HG03095 (cell line): ENCODE data around the gene KIF13A.
"Not testable (repeated sequence)": the region's sequence is repeated elsewhere in the genome, so short reads cannot be mapped to it uniquely, and the experiment has no call there.

Source experiments
- ATAC-seq: cut with Tn5 transposase; IDR thresholded peaks from one replicate; pipeline ENCODE4 v1.9.1; 2021; ENCODE audit warnings: moderate library complexity; ENCODE audit not compliant: unreplicated experiment

Gene KIF13A

DNA sequence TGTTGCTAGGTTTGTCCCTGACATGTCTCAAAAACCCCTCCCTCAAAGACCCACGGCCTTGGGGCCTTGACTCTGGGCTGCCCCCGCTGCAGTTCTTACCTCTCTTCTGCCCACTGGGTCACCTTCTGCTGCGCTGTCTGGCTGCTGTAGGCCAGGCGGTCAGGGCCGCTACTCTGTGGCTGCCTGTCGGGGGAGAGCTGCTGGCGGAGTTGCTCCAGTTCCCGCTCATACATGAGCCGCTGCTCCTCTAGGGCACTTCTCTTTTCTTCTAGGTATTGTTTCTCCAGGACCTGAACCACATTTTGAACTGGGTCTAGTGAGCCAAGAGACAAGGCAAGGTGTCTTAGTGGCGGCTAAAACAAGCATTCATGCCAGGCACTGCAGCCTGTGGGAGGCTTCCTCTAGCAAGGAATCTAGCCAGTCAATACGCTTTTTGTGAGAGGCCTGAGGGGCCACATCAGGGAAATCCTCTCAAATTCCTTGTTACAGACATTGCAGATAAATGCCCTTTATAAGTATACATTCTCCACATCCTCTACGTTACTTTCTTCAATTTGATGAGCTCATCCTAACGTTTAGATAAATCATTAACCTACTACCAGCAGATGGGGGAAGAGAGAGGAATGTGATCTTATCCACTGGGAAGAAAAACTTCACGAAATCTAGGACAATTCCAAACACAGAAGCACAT is 170.4 kb downstream of the KIF13A start:
- ATAC-seq: no peak

DNA sequence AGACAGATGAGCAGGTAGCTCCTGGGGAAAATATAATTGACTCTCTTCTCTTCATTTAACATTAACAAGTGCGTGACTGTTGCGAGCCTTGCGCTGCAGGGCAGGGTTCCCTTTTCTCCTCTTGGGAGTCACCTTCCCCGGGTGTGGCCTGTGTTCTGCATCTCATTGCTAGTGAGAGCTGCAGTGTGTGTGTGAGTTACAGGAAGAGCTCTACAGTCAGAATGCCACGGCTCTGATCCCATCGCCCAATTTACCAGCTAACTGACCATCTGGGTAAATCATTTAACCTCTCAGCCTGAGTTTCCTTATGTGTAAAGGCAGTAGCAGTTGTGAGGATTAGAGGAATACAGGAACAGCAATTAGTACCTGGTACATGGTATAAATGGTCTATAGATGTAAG is 173.9 kb downstream of the KIF13A start:
- no peak for ATAC-seq

DNA sequence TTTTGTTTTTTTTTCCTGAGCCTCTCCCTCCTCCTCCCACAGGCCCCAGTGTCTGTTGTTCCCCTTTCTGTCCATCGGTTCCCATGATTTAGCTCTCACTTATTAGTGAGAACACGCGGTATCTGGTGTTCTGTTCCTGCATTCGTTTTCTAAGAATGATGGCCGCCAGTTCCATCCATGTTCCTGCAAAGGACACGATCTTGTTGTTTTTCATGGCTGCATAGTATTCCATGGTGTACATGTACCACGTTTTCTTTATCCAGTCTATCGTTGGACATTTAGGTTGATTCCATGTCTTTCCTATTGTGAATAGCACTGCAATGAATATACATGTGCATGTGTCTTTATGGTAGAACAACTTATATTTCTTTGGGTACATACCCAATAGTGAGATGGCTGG is 175.1 kb downstream of the KIF13A start:
- ATAC-seq: no peak

DNA sequence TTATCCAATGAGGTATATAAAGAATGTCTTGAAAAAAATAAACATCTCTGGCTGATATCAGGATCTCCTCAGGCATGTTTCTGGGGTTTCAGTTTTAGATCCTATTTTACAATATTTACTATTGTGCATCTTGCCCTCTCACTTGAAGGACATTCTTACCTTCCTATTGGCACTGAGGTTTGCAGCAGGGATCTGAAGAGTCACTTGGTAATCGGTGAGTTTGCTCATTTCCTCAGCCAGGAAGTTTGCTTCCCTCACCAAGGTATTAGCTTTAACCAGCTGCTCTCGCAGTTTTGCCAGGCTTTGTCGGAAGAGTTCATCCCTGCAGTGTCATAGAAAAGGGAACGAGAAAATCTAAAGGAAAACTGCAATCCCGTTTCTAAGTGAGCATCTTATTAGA is 178.8 kb downstream of the KIF13A start:
- no peak for ATAC-seq

DNA sequence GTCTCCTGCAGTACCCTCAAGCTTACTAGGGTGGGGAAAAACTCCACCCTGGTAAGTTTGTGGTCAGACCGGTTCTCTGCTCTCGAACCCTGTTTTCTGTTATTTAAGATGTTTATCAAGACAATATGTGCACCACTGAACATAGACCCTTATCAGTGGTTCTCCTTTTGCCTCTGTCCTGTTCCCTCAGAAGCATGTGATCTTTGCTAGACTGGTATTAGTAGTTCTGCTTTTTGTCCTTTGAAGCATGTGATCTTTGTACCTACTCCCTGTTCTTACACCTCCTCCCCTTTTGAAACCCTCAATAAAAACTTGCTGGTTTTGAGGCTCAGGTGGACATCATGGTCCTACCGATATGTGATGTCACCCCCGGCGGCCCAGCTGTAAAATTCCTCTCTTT is 180.0 kb downstream of the KIF13A start:
- ATAC-seq: not testable (repeated sequence)

DNA sequence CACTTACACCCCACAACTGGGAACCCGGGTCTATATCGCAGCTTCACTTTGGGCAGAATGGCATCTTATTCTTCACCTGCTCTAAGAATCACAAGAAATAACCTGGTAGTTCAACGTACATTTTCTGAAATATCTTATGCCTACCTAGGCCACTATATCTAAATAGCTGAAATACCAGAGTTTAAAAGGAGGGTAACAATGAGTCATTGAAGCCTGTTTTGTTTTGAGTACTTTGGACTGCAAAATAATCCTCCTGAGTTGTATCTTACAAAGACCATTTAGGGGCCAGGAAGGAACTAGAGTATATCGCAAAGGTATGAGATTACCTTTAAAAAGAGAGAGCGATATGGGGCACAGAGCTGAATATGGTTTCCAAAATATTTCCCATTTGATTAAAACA is 184.0 kb downstream of the KIF13A start:
- no peak for ATAC-seq

DNA sequence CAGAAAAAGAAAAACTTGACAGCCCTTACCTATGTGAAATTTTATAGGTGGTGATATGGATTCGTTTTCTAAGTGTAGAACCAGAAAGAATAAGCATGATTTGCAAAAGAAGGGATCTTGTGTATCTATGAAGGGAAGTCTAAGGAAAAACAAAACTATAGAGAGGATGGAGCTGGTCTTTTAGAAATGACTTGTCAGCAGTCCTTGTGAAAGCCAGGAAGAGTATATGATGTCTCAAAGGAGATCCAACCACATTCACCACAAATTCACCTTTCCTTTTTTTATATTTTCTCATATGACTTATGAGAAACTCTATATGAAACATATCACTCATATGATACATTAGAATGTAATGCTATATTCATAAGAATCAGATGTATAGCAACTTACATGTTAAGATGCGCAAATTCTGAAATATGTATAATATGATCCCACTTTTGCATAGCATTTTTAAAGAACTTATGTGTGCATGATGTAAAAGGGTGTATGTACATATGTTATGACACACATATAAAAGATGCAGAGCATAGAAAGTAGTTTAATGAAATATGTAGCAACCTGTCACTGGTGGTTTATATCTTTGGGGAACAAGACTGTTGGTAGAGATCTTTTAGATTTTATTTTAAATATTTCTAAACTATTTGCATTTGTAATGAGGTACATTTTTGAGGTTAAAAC is 188.8 kb downstream of the KIF13A start:
- ATAC-seq: no peak

DNA sequence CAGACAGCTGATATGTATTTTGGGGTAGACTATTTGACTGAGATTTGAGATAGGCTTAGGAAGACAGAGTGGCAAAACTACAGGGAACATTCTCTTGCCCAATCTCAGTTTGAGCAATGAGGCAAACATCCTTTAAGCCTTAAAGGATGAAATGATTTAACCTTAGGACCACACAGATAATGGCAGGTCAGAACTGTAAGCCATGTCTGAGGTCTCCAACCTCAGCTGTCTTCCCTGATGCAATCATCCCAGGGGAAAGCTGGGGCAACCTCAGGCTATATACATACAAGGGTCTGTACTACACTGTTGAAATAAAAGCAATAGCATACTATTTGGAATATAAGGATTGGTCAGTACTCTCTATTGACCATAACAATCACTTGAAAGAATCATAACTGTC is 196.9 kb downstream of the KIF13A start:
- no peak for ATAC-seq

DNA sequence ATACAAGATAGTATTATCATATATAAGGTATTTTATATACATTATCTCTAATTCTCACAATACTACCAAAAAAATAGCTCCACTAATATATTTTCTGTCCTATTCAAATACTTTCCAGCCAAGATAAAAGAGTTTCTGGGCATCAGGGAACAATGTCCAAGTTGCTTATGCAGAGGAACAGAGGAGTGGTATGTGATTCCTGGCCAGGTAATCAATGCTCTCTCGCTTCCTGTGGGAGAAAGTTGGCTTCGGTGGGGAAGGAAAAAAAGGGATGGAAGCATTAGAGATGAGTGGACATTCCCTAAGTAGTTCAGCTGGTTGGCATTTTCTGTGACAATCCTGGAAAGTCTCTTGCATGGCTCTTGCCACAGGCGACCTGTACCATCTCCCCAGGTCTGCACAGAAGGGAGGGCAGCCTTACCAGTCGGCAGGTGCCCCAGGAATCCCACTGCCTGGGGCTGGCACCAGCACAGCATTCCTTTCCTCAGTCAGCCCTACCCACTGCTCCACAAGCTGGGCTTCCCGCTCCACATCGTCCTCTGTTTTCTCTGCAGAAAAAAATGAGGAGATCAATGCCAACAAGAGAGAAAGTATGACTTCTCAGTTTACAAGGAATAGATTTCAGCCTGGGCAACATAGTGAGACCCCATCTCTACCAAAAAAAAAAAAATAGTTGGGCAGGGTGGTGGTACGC is 202.2 kb downstream of the KIF13A start:
- no peak for ATAC-seq

DNA sequence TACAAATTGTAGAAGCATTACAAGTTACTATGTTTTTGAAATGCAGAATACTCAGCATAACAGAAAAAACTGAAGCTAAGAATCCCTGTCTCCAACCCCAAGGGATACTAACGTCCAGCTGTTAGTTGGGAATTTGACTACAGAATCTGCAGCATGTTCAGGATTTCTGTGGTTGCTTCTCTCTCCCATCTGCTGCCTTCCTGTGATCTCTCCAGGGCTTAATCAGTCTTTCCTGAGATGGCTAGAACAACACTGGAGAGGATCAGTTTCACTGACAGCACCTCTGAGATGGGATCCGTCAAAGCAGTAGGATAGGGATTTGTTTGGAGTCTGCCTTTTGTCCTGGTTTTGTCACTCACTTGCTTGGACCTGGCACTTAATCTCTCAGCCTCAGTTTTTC is 207.4 kb downstream of the KIF13A start:
- no peak for ATAC-seq

DNA sequence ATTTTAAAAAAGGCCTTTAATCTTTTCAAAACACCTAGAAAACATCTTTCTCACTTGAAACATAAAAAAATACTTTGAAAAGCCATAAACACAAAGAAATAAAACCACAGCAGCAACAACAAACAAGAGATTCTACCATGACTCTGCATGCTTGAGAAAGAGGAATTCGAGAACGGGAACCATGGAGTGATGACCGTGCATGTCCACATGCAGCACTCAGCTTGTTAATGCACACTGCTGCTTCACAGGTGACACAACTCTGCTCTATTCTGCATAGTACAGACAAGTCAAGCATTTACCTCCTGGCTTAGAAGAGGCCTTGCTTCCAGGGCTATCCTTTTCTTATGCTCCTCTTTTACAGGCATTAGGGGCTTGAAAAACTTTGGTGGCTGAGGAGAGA is 215.8 kb downstream of the KIF13A start:
- ATAC-seq: no peak

DNA sequence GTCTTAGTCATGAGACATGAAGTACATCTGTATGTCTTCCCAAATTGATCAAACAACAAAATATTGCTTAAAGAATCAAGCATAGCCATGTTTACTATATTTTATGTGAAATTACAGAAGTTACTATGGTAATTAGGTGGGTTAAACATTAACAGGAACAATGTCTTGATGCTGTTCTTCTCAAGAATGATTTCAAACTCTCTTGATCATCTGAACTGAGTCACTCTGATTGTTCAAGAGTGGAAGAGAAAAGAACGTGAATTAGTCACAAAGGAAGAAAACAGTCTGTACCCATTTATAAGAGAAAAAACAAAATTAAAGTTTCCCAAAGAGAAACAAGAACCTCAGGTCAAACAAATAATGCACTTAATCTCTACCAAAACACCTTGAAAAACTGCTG is 218.6 kb downstream of the KIF13A start:
- ATAC-seq: no peak

DNA sequence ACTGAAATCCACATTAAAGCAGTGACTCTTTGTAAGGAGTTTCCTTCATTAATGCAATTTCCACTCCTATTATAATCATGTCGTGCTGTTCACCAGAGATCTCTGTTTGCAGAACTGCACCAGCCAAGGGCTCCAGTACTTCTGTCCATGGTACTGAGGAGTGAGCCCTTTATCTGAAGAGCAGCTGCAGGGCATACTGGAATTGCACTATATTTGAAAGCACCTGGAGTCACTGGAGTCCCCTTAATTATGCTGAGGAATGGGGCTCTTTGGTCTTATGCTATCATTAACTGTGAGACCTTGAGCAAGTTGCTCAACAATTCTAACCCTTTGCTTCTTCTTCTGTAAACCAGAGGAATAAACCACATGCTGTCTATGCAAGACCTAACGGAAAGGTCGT is 219.0 kb downstream of the KIF13A start:
- no peak for ATAC-seq

DNA sequence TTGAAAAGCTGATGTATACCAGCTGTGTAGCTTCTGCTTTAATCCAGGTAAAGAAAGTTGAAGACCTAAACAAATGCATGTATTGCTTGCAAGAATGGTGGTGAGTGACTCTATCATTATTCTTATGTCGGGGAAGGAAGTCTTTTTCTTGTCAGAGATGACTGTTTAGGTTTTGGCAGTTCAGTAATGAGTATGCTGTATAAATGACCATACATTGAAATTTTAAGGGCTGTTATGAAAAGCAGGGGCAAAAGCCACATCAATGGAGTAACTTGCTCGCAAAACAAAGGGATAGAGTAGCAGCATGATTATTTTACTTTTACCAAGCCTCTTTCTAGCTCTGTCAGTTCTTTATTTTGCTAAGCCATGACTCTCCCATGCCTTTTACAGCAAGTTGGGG is 224.8 kb downstream of the KIF13A start:
- ATAC-seq: no peak

DNA sequence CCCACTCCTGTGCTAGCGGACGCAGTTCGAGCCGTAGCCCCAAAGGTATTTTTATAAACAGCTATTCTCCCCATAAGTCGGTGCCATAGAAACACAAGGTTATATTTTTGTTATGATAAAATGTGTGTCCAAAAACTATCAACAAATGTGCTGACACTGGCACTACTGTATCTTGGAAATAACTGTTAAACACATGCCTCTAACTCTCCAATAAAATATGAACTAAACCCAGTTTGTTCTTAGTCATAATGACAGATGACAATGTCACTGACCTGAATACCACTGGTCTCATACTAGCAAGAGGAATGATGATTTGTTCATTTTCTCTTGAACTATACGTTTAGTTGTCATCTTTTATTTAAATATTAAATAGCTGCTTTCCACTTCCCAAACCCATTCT is 229.3 kb downstream of the KIF13A start:
- no peak for ATAC-seq

DNA sequence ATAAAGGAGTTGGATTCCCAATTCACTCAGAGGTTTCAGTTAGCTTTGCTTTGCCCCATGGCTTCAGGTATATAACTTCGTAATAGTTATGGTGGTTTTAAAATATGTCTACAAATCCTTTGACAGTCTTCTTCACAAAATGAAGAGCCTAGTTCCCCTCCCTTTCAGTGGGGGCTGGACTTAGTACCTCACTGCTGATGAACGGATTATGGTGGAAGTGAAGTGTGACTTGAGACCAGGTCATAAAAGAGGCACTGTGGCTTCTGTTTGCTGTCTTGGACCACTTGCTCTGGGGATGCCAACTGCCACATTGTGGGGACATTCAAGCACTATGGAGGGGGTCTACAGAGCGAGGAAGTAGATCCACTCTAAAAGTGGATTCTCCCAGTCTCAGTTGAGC is 233.2 kb downstream of the KIF13A start:
- no peak for ATAC-seq

DNA sequence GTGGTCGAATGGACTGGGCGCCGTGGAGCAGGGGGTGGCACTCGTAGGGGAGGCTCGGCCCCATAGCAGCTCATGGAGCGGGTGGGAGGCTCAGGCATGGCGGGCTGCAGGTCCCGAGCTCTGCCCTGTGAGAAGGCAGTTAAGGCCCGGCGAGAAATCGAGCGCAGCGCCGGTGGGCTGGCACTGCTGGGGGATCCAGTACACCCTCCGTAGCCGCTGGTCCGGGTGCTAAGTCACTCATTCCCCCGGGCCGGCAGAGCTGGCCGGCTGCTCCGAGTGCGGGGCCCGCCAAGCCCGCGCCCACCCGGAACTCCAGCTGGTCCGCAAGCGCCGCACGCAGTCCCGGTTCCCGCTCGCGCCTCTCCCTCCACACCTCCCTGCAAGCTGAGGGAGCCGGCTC is 242.1 kb downstream of the KIF13A start:
- ATAC-seq: not testable (repeated sequence)

DNA sequence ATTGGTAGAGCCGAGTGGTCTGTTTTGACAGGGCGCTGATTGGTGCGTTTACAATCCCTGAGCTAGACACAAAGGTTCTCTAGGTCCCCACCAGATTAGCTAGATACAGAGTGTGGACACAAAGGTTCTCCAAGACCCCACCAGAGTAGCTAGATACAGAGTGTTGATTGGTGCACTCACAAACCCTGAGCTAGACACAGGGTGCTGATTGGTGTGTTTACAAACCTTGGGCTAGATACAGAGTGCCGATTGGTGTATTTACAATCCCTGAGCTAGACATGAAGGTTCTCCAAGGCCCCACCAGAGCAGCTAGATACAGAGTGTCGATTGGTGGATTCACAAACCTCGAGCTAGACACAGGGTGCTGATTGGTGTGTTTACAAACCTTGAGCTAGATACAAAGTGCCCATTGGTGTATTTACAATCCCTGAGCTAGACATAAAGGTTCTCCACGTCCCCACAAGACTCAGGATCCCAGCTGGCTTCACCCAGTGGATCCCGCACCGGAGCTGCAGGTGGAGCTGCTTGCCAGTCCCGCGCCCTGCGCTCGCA is 242.6 kb downstream of the KIF13A start:
- not testable (repeated sequence) for ATAC-seq

DNA sequence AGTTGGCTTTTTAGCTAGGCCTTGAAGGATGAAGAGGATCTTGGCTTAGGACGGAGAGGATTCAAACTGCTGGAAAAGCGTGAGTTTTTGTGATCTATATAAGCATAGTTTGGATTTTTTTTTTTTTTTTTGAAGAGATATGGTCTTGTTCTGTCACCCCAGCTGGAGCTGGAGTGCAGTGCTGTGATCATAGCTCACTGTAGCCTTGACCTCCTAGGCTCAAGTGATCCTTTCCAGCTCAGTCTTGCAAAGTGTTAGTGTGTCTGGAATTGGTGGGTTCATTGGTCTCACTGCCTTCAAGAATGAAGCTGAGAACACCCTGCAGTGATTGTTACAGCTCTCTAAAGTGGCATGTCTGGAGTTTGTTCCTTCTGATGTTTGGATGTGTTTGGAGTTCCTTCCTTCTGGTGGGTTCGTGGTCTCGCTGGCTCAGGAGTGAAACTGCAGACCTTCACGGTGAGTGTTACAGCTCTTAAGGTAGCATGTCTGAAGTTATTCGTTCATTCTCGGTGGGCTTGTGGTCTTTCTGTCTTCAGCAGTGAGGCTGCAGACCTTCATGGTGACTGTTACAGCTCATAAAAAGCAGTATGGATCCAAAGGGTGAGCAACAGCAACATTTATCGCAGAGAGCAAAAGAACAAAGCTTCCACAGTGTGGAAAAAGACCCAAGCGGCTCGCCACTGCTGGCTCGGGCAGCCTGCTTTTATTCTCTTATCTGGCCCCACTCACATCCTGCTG is 243.2 kb downstream of the KIF13A start:
- ATAC-seq: no peak

DNA sequence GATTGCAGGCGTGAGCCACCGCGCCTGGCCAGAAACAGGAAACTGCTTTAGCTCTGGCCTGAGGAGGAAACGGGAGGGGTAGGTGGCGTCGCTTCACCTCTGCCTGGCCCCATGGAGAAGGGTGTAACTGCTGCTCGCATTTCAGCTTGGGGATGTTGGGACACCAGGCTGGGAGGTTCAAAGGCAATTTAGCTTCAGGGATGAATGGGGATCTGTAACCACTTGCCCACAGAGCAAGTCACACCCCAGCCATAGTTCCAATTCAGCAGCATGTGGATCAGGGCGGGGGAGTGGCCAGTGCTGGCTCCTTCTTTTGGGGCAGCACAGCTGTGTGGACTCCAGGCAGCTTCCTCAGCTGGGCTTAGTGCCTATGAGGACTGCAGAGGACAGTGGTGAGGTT is 245.9 kb downstream of the KIF13A start:
- no peak for ATAC-seq

DNA sequence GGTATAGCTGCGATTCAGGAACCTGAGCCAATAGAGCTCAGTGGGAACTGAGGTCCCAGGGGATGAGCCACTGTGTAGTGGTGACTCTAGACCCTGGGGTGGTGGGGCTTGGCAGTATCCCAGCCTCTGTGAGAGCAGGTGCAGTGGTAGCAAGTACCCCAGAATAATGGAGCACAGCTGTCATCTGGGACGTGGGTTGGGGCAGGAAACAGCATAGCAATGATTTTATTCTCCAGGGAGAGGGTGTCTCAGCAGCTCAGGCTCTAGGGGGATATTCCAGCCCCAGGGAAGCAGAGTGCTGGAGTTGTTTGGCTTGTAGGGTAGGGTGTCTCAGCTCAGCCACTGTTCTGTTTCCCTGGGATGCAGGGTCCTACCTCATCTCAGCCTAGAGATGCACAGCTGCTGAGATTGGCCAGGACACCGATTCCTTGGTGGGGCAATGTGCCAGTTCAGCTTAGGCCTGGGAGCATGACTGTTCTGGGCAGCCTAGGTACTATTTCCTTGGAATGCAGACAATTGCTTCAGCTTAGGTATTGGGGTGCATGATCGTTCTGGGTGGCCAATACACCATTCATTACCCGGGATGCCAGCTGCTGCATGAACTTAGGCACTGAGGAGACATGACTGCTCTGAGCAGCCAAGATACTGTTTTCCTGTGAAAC is 246.7 kb downstream of the KIF13A start:
- ATAC-seq: no peak
